ENCODE results near the gene HHAT. TPM values are rescaled to one million over a fixed set of nuclear protein-coding genes. Genes with fewer than 3 reads are reported as not detected.

The HHAT gene
- total and polyA plus RNA-seq, 9 of the 15 experiments (the other 6 are each of a cell fraction or from before 2014, with no cell fraction given): 0.07 to 0.16 (median 0.13) TPM; not detected in 1

DNA sequence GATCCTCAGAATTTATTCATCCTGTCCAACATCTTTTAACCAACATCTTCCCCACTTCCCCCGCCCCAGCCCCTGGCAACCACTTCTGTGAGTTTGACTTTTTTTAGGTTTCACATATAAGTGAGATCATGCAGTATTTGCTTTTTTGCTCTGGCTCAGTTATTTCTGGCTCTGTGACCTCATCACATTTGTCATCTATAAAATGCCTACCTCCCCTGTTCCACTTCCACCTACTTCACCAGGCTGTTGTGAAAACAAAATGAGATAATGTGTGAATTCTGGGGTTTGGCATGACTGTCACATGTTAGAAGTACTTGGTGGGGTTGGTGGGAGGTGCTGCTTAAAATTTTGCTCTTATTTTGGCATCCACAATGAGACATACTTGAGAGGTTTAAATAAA lies 18.4 kb downstream of the HHAT start (continued):
- TF ChIP-seq, protein P1, sequence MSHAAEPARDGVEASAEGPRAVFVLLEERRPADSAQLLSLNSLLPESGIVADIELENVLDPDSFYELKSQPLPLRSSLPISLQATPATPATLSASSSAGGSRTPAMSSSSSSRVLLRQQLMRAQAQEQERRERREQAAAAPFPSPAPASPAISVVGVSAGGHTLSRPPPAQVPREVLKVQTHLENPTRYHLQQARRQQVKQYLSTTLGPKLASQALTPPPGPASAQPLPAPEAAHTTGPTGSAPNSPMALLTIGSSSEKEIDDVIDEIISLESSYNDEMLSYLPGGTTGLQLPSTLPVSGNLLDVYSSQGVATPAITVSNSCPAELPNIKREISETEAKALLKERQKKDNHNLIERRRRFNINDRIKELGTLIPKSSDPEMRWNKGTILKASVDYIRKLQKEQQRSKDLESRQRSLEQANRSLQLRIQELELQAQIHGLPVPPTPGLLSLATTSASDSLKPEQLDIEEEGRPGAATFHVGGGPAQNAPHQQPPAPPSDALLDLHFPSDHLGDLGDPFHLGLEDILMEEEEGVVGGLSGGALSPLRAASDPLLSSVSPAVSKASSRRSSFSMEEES (CRISPR knock-in tag; IDR thresholded peaks at IDR 0.05): no peak
- TF ChIP-seq ZNF57 (CRISPR knock-in tag; IDR thresholded peaks at IDR 0.05) (no peak), XRCC5 (IDR thresholded peaks at IDR 0.05; ENCODE audit: low read depth, low read length) (no peak), FOSL1 (tag; conservative IDR thresholded peaks at IDR 0.05) (no peak)
- TF ChIP-seq, protein P2, sequence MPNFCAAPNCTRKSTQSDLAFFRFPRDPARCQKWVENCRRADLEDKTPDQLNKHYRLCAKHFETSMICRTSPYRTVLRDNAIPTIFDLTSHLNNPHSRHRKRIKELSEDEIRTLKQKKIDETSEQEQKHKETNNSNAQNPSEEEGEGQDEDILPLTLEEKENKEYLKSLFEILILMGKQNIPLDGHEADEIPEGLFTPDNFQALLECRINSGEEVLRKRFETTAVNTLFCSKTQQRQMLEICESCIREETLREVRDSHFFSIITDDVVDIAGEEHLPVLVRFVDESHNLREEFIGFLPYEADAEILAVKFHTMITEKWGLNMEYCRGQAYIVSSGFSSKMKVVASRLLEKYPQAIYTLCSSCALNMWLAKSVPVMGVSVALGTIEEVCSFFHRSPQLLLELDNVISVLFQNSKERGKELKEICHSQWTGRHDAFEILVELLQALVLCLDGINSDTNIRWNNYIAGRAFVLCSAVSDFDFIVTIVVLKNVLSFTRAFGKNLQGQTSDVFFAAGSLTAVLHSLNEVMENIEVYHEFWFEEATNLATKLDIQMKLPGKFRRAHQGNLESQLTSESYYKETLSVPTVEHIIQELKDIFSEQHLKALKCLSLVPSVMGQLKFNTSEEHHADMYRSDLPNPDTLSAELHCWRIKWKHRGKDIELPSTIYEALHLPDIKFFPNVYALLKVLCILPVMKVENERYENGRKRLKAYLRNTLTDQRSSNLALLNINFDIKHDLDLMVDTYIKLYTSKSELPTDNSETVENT (CRISPR knock-in tag; IDR thresholded peaks at IDR 0.05): no peak

DNA sequence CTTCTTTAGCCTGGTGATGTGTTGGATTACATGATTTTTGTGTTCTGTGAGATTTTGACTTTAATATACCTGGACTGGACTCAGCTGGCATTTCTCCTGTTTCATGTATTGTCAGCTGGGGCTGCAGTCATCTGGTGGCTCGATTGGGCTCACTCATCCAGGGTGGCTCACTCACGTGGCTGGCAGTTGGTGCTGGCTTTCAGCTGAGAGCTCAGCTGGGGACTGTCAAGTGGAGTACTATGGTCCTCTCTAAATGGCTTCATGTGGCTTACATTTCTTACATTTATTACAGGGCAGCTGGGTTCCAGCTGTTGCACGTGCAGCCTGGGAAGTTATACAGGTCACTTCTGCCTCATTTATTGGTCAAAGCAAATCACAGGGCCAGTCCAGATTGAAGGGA lies 22.8 kb downstream of the HHAT start:
- POLR2A ChIA-PET: no interaction called here
- no peaks in the 10 kb centered on the region for H3K9me1 ChIP-seq (ENCODE audit: control insufficient read depth, insufficient read depth, low read length)
- in situ Hi-C loops (cut with MboI) (no loop called here), intact Hi-C loops (cut with micrococcal nuclease) (no loop called here)
- no peak overlapping the region for H3K9ac ChIP-seq (ENCODE audit: insufficient read depth in 1 of 2, low read depth in 2 of 2, low read length in 2 of 2)
- CTCF ChIA-PET (ENCODE audit: low intra/inter-chr PET ratio): no interaction called here
- H3K27ac ChIP-seq (ENCODE audit: extremely low read depth, low read depth, low read length): no peak overlapping the region
- no peak overlapping the region for H2AFZ ChIP-seq (ENCODE audit: low read depth, low read length)
- no TSS peak for BruUV-seq (replicated peaks)
- no peaks in the 10 kb centered on the region for H3K79me2 ChIP-seq (ENCODE audit: control insufficient read depth, insufficient read depth, low read length)
- DNase-seq (ENCODE audit: extremely low read depth in 1 of 4, low spot score in 3 of 4): no peak
- no peaks in the 10 kb centered on the region for H3K27me3 ChIP-seq (ENCODE audit: control insufficient read depth in 2 of 2, insufficient read depth in 2 of 2, low read length in 2 of 2)
- WGBS (ENCODE audit: insufficient coverage, low coverage, missing lambda C conversion rate): 0% methylated on average over 3 of the region's 3 CpGs
- no peaks in the 10 kb centered on the region for H3K9me3 ChIP-seq (replicated peaks; ENCODE audit: control insufficient read depth, insufficient read depth, low read depth, low read length)
- H3K36me3 ChIP-seq (ENCODE audit: control insufficient read depth, insufficient read depth, low read length): no peaks in the 10 kb centered on the region
- no peak for ATAC-seq
- no peak for FAIRE-seq
- no peak overlapping the region for H3K4me2 ChIP-seq (ENCODE audit: insufficient read depth, low read length)
- TF ChIP-seq, protein P3, sequence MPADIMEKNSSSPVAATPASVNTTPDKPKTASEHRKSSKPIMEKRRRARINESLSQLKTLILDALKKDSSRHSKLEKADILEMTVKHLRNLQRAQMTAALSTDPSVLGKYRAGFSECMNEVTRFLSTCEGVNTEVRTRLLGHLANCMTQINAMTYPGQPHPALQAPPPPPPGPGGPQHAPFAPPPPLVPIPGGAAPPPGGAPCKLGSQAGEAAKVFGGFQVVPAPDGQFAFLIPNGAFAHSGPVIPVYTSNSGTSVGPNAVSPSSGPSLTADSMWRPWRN (IDR thresholded peaks at IDR 0.05; ENCODE audit: low read depth): no peak
- TF ChIP-seq ZNF324 (CRISPR knock-in tag; IDR thresholded peaks at IDR 0.05) (no peak), ZNF239 (CRISPR knock-in tag; IDR thresholded peaks at IDR 0.05) (no peak), ZNF212 (CRISPR knock-in tag; IDR thresholded peaks at IDR 0.05) (no peak), SRSF1 (IDR thresholded peaks at IDR 0.05; ENCODE audit: low read depth, low read length) (no peak), RFX7 (CRISPR knock-in tag; IDR thresholded peaks at IDR 0.05) (no peak)
- TF ChIP-seq, protein P4, sequence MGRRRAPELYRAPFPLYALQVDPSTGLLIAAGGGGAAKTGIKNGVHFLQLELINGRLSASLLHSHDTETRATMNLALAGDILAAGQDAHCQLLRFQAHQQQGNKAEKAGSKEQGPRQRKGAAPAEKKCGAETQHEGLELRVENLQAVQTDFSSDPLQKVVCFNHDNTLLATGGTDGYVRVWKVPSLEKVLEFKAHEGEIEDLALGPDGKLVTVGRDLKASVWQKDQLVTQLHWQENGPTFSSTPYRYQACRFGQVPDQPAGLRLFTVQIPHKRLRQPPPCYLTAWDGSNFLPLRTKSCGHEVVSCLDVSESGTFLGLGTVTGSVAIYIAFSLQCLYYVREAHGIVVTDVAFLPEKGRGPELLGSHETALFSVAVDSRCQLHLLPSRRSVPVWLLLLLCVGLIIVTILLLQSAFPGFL (CRISPR knock-in tag; IDR thresholded peaks at IDR 0.05): no peak
- no peaks in the 10 kb centered on the region for H3K4me1 ChIP-seq (replicated peaks in 1 of 2; ENCODE audit: control insufficient read depth in 2 of 2, insufficient read depth in 2 of 2, low read length in 2 of 2)
- H3K4me3 ChIP-seq: no peak overlapping the region
- H4K20me1 ChIP-seq (replicated peaks; ENCODE audit: control insufficient read depth, insufficient read depth, low read length): no peaks in the 10 kb centered on the region
